Endothelial cell of umbilical vein (primary cell): ENCODE results near the gene PARM1. TPM values are rescaled to one million over a fixed set of nuclear protein-coding genes. Genes with fewer than 3 reads are reported as not detected.

Experiments
- BruUV-seq: library from RNA; stranded (reverse); fragments of 400-500 nt; replicated peaks from 2 replicates; lab custom pipeline; 2021; lab: Mats Ljungman, UMichigan
- CTCF ChIA-PET: fragments of 300-600, 350-600 bp; sonication (Branson Sonifier 250); formaldehyde crosslinking; loops from one replicate; lab custom pipeline; 2021; ENCODE audit warnings: antibody characterized with exemption, inconsistent platforms; lab: Charles Lee
- POLR2A ChIA-PET: fragments of 300-600, 350-600 bp; sonication (Branson Sonifier 250); formaldehyde crosslinking; loops from one replicate; lab custom pipeline; 2021; ENCODE audit warnings: antibody characterized with exemption, inconsistent platforms; lab: Charles Lee
- DNase-seq: peaks from one replicate; pipeline ENCODE4 v3.0.0-alpha.2; 2011; ENCODE audit warnings: low read depth, low spot score
- FAIRE-seq: peaks from 2 replicates; lab custom pipeline; 2011; peaks lifted over from hg19 to GRCh38; lab: Jason Lieb, UNC
- H2AFZ ChIP-seq: 2 replicates; pipeline ENCODE4 v1.6.0; 2012; ENCODE audit warnings: low read depth, low read length, control low read depth, inconsistent platforms
- H3K27ac ChIP-seq: 2 replicates; pipeline ENCODE4 v1.5.1; 2011; ENCODE audit warnings: low read depth, mild to moderate bottlenecking, control low read depth, low read length, moderate library complexity; ENCODE audit not compliant: insufficient read depth
- H3K27me3 ChIP-seq, 2 experiments: 2 replicates each; pipeline versions ENCODE4 v1.6.0 to v1.6.1; 2011; ENCODE audit warnings: low read length in 2 of 2, mixed read lengths in 1 of 2; ENCODE audit not compliant: control insufficient read depth in 2 of 2, insufficient read depth in 2 of 2
- H3K36me3 ChIP-seq, 2 experiments: 2 replicates in 1 of 2; 3 replicates in 1 of 2; pipeline ENCODE4 v1.5.1; 2011; ENCODE audit warnings: low read length in 2 of 2, mild to moderate bottlenecking in 1 of 2, moderate library complexity in 1 of 2; ENCODE audit not compliant: control insufficient read depth in 2 of 2, insufficient read depth in 2 of 2; ENCODE audit errors: extremely low read depth in 1 of 2
- H3K4me1 ChIP-seq: 3 replicates; pipeline ENCODE4 v1.5.1; 2011; ENCODE audit warnings: mild to moderate bottlenecking, low read length; ENCODE audit not compliant: control insufficient read depth, insufficient read depth; ENCODE audit errors: extremely low read depth
- H3K4me2 ChIP-seq: 2 replicates; pipeline ENCODE4 v1.6.1; 2011; ENCODE audit warnings: low read length, control low read depth, mixed read lengths; ENCODE audit not compliant: insufficient read depth
- H3K4me3 ChIP-seq, 3 experiments: fragments of 200-600 bp in 1 of 3; sonication (generic), shearing (Covaris generic) in 1 of 3; replicated peaks in 1 of 3; 2 replicates each; pipeline ENCODE4 v1.5.1; 2011 to 2016; ENCODE audit warnings: control low read depth in 3 of 3, low read length in 3 of 3, mild to moderate bottlenecking in 2 of 3, inconsistent platforms in 1 of 3, low read depth in 1 of 3, moderate library complexity in 1 of 3; ENCODE audit not compliant: insufficient read depth in 1 of 3
- H3K79me2 ChIP-seq: 2 replicates; pipeline ENCODE4 v1.6.0; 2012; ENCODE audit warnings: low read length, inconsistent platforms; ENCODE audit not compliant: control insufficient read depth, insufficient read depth
- H3K9ac ChIP-seq: replicated peaks from 2 replicates; pipeline ENCODE3; 2011; ENCODE audit warnings: low read length, control low read depth; ENCODE audit not compliant: insufficient read depth; ENCODE audit errors: extremely low read depth
- H3K9me1 ChIP-seq: replicated peaks from 3 replicates; pipeline ENCODE4 v1.6.0; 2011; ENCODE audit warnings: mild to moderate bottlenecking, low read length; ENCODE audit not compliant: control insufficient read depth, insufficient read depth; ENCODE audit errors: extremely low read depth
- H3K9me3 ChIP-seq: replicated peaks from 2 replicates; pipeline ENCODE4 v1.5.1; 2012; ENCODE audit warnings: low read length, inconsistent platforms; ENCODE audit not compliant: control insufficient read depth, insufficient read depth
- H4K20me1 ChIP-seq: replicated peaks from 2 replicates; pipeline ENCODE3; 2011; ENCODE audit warnings: mild to moderate bottlenecking, low read length; ENCODE audit not compliant: control insufficient read depth, insufficient read depth; ENCODE audit errors: extremely low read depth
- CTCF ChIP-seq, 2 donors: IDR thresholded peaks; 1 replicate in 1 of 2; 2 replicates in 1 of 2; pipeline ENCODE4 v1.5.1; 2011; ENCODE audit warnings: low read length in 2 of 2, mild to moderate bottlenecking in 2 of 2, moderate library complexity in 2 of 2, control low read depth in 1 of 2, inconsistent platforms in 1 of 2, low read depth in 1 of 2; ENCODE audit not compliant: insufficient read depth in 1 of 2; ENCODE audit errors: extremely low read depth in 1 of 2
- EZH2 ChIP-seq: IDR thresholded peaks from 2 replicates; pipeline ENCODE4 v1.6.1; 2012; ENCODE audit warnings: borderline replicate concordance, low read depth, mild to moderate bottlenecking, moderate library complexity, low read length, inconsistent platforms; ENCODE audit not compliant: severe bottlenecking
- FOS ChIP-seq: IDR thresholded peaks from 2 replicates; pipeline ENCODE4 v1.6.1; 2011; ENCODE audit warnings: mild to moderate bottlenecking, low read length, moderate library complexity, borderline replicate concordance; ENCODE audit not compliant: insufficient read depth
- GATA2 ChIP-seq: IDR thresholded peaks from 2 replicates; pipeline ENCODE4 v1.7.0; 2011; ENCODE audit warnings: low read depth, mild to moderate bottlenecking, moderate library complexity, mixed read lengths, low read length; ENCODE audit not compliant: insufficient read length, insufficient read depth
- JUN ChIP-seq: IDR thresholded peaks from 2 replicates; pipeline ENCODE4 v1.6.1; 2011; ENCODE audit warnings: borderline replicate concordance, low read depth; ENCODE audit not compliant: insufficient read length, insufficient read depth
- MAX ChIP-seq: IDR thresholded peaks from 2 replicates; pipeline ENCODE4 v1.6.1; 2011; ENCODE audit not compliant: insufficient read depth, insufficient read length
- MYC ChIP-seq: IDR thresholded peaks from one replicate; pipeline ENCODE4 v1.6.1; 2011; ENCODE audit warnings: mild to moderate bottlenecking, low read depth, low read length
- POLR2A ChIP-seq: IDR thresholded peaks from 2 replicates; pipeline ENCODE4 v1.6.1; 2012; ENCODE audit warnings: low read depth, mild to moderate bottlenecking, control low read depth, low read length
- POLR2AphosphoS5 ChIP-seq: IDR thresholded peaks from 2 replicates; pipeline ENCODE4 v1.6.1; 2012; ENCODE audit warnings: low read depth, mild to moderate bottlenecking, control low read depth, low read length, moderate library complexity; ENCODE audit not compliant: insufficient read depth
- dilution Hi-C: fragments of 300-500 bp; cut with MboI; formaldehyde crosslinking; loops from one replicate; pipeline ENCODE4 v1.15.0; 2019; ENCODE audit warnings: low sequenced_read_pairs; ENCODE audit not compliant: extremely low pct_ligation_motif_present
- intact Hi-C: fragments of 100-400 bp; cut with micrococcal nuclease; formaldehyde crosslinking; loops from one replicate; pipeline ENCODE4 v1.10.0; 2022
- polyA plus RNA-seq, 4 experiments: library from polyadenylated mRNA; depleted of rRNA in 3 of 4; stranded (reverse) in 3 of 4; unstranded in 1 of 4; fragments of >200 nt; gene quantifications; 2 replicates each; pipeline versions ENCODE4 v1.2.1 to v1.2.3, GENCODE V29; 2011 to 2012; ENCODE audit warnings: missing spikeins in 1 of 4
- total RNA-seq: library from RNA; stranded (reverse); gene quantifications from 2 replicates; pipeline ENCODE4 v1.2.3, GENCODE V29; 2021

Gene PARM1
- total and polyA plus RNA-seq, 2 donors (not counting 3 experiments of a cell fraction or from before 2014, with no cell fraction given): 0.01 TPM; not detected in 1

- no peak overlapping the region for H3K9ac ChIP-seq
- no peaks in the 10 kb centered on the region for H3K9me3 ChIP-seq
- intact Hi-C loops (no loop called here), dilution Hi-C loops (no loop called here)
- H3K36me3 ChIP-seq: no peaks in the 10 kb centered on the region
- no TSS peak for BruUV-seq
- H3K4me1 ChIP-seq: no peaks in the 10 kb centered on the region
- no peak overlapping the region for H2AFZ ChIP-seq
- TF ChIP-seq FOS: no peak
- TF ChIP-seq GATA2: no peak
- TF ChIP-seq JUN: no peak
- TF ChIP-seq POLR2A: no peak
- TF ChIP-seq EZH2: no peak
- no peak for TF ChIP-seq MAX
- TF ChIP-seq MYC: no peak
- TF ChIP-seq POLR2AphosphoS5: no peak
- no peak for TF ChIP-seq CTCF (IDR thresholded peaks at IDR 0.05; ENCODE audit: extremely low read depth in 1 of 2, insufficient read depth in 1 of 2, low read depth in 1 of 2, low read length in 2 of 2)
- no peak overlapping the region for H3K4me3 ChIP-seq
- H3K27me3 ChIP-seq: no peaks in the 10 kb centered on the region
- DNase-seq: no peak
- FAIRE-seq: no peak
- no peaks in the 10 kb centered on the region for H4K20me1 ChIP-seq
- no peaks in the 10 kb centered on the region for H3K79me2 ChIP-seq
- no peaks in the 10 kb centered on the region for H3K9me1 ChIP-seq
- H3K27ac ChIP-seq: no peak overlapping the region
- POLR2A ChIA-PET: no interaction called here
- CTCF ChIA-PET: no interaction called here
- H3K4me2 ChIP-seq: no peak overlapping the region
Observed at GRCh38 chr4:74900862-74901261, 32.1 kb upstream of the PARM1 start.
